Ovary (tissue), 9 donors: ENCODE results near the gene PSD4. TPM values are rescaled to one million over a fixed set of nuclear protein-coding genes. Genes with fewer than 3 reads are reported as not detected.

Experiments used
- DNase-seq, 5 donors: peaks; one replicate each; pipeline ENCODE4 v3.0.0-alpha.2; 2019 to 2020
- H3K27ac ChIP-seq, 2 donors: fragments of 200-600 bp; one replicate each; pipeline versions ENCODE4 v1.5.1 to v1.8.0; 2019 to 2022
- H3K27me3 ChIP-seq: fragments of 200-600 bp; one replicate; pipeline ENCODE4 v1.8.0; 2022
- H3K36me3 ChIP-seq: fragments of 200-600 bp; sonication (generic); one replicate; pipeline ENCODE4 v1.5.1; 2019
- H3K4me1 ChIP-seq: one replicate; pipeline ENCODE4 v1.8.1; 2013; ENCODE audit warnings: mild to moderate bottlenecking, moderate library complexity; ENCODE audit not compliant: insufficient read depth
- H3K4me3 ChIP-seq: fragments of 200-600 bp; sonication (generic); one replicate; pipeline ENCODE4 v1.5.1; 2017
- H3K9me3 ChIP-seq, 2 donors: fragments of 200-600 bp in 1 of 2; sonication (generic) in 1 of 2; one replicate each; pipeline versions ENCODE4 v1.5.1 to v1.8.1; 2013 to 2019; ENCODE audit warnings: mild to moderate bottlenecking in 1 of 2, moderate library complexity in 1 of 2
- EP300 ChIP-seq: sonication (generic); formaldehyde crosslinking; IDR thresholded peaks from one replicate; pipeline ENCODE4 v1.6.1; 2017; ENCODE audit warnings: antibody characterized with exemption
- POLR2A ChIP-seq: fragments of 450-650 bp; IDR thresholded peaks from one replicate; pipeline ENCODE4 v1.6.1; 2017; ENCODE audit warnings: antibody characterized with exemption, mild to moderate bottlenecking, moderate library complexity
- WGBS, 3 donors: extraction: QIAGEN DNeasy Blood & Tissue Kit in 1 of 3; methylation state at CpG; one replicate each; pipeline versions ENCODE4 v1.1.5 to v1.1.7; 2013 to 2017; 5-methylcytosine and 5-hydroxymethylcytosine counted together
- intact Hi-C, 4 donors: fragments of 100-400 bp; cut with DNase I; formaldehyde crosslinking; loops; one replicate each; pipeline versions ENCODE4 v1.11.0 to v1.15.1; 2022 to 2023
- polyA plus RNA-seq, 2 donors: library from polyadenylated mRNA; stranded (reverse); fragments of 200-250 nt in 1 of 2; fragments of 350-450 nt in 1 of 2; fragmentation: Illumina TruSeq in 1 of 2; extraction: RNeasy Lipid Tissue Mini Kit (QIAGEN cat#74804) in 1 of 2; gene quantifications; one replicate each; pipeline ENCODE4 v1.2.3, GENCODE V29; 2013 to 2014
- total RNA-seq, 7 donors: library from RNA; depleted of rRNA in 2 of 7; stranded (reverse); fragments of >200 nt in 2 of 7; fragmentation: NEBNext Ultra II Directional in 3 of 7; extraction: Animal tissue kit (Norgen Biotek cat#: 25700) in 3 of 7; gene quantifications; one replicate each; pipeline versions ENCODE4 v1.1.0 to v1.2.4, GENCODE V29; 2016 to 2023
- TF ChIP-seq, protein P1 (sequence below), 3 donors: fragments of 450-650 bp in 2 of 3; fragments of 200-600 bp in 1 of 3; IDR thresholded peaks; one replicate each; pipeline versions ENCODE4 v1.5.1 to v1.8.0; 2016 to 2022; ENCODE audit warnings: antibody characterized with exemption in 3 of 3, mild to moderate bottlenecking in 1 of 3
- donor health status: DM: no; HTN: no; CAD: no; lungs with moderate emphysema.
- donor health status: DM: no; HTN: no; CAD: no.
- donor health status: Bipolar disorder and iron deficiency.
- donor health status: DM: yes; HTN: yes; CAD: no.
- donor health status: DM: no; HTN: no; CAD: no.
- donor health status: DM: yes; HTN: yes; CAD: no.

PSD4 gene
- total and polyA plus RNA-seq, 9 donors: 1.2 to 14.1 (median 3.4) TPM

DNA sequence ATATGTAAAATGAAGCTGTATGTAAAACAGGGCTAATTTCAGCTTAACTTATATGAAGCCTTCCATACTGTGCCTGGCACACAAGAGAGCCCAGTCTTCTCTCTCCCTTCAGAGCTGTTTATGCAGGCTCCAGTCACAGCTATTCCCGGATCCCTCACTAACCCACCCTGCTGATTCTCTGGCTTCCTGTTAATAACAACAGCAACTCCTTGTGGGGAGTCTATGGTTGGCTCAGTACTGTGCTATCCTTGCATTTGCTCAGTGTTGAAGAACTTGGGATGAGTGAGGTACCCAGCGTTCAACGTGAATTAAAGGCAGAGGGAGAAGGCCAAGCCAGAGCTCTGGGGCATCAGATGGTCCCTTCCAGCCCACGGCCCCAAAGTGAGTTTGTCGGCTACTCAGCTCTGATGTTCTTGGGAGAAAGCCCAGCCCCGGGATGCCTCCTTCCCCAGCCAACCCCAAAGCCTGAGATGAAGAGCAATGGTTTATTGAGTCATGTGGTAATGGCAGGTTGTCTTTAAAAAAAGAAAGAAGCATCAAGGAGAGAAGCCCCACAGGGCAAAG is 43.2 kb downstream of the PSD4 start:
- Histone ChIP-seq H3K4me1 (peaks cover 5% of the 10 kb centered on the region), H3K9me3 (no peaks in the 10 kb centered on the region), H3K27me3 (no peaks in the 10 kb centered on the region), H3K27ac (no peak overlapping the region), H3K4me3 (no peak overlapping the region), H3K36me3 (no peaks in the 10 kb centered on the region)
- no peak for TF ChIP-seq POLR2A
- TF ChIP-seq, protein P1, sequence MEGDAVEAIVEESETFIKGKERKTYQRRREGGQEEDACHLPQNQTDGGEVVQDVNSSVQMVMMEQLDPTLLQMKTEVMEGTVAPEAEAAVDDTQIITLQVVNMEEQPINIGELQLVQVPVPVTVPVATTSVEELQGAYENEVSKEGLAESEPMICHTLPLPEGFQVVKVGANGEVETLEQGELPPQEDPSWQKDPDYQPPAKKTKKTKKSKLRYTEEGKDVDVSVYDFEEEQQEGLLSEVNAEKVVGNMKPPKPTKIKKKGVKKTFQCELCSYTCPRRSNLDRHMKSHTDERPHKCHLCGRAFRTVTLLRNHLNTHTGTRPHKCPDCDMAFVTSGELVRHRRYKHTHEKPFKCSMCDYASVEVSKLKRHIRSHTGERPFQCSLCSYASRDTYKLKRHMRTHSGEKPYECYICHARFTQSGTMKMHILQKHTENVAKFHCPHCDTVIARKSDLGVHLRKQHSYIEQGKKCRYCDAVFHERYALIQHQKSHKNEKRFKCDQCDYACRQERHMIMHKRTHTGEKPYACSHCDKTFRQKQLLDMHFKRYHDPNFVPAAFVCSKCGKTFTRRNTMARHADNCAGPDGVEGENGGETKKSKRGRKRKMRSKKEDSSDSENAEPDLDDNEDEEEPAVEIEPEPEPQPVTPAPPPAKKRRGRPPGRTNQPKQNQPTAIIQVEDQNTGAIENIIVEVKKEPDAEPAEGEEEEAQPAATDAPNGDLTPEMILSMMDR (IDR thresholded peaks at IDR 0.05): no peak
- TF ChIP-seq EP300: no peak
- WGBS, 3 donors: 78 to 84% (median 82%) methylated on average over 6 of the region's 6 CpGs
- intact Hi-C loops: loop anchor here in 1 of 4 donors (10.0 kb wide), 1 partner anchor 148 kb away; no protein-coding TSS in a partner anchor
- no peak for DNase-seq

DNA sequence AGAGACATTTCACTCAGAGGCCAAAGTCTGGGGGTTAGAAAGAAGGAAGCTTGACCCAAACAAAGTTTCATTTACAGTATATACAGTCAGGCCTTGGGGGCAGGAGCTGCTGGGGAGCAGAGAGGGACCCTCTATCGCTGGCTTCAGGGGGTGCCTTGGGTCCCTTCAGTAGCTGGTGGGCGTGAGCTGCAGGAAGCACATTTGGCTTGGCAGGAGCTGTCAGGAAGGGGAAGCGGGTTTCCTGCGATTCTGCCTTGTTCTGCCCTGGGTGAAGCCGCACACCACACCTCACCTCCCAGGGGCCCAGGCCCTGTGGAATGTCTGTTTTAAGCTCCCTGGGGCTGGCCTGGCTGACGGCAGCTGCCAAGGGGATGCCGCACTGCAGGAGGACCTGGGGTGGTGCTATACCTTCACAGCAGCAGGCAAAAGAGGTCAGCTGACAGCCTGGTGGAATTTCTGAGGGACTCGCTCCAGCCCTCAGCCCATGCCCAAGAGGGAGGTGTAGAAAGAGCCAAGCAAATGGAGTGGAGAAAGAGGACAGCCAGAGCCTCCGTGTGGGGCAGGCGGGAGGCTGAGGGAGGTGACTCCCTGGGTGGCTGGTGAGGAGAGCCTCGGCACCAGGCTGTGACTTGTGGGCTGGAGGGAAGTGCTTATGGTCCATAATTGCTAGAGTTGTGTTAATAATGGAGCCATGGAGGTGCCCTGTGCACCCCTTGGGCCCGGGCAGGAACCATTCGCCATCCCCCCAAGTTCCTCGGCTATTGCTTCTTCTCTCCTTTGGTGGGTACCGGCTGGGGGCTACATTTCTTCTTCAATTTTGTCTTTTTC is 43.9 kb downstream of the PSD4 start:
- TF ChIP-seq POLR2A (no peak), EP300 (no peak)
- TF ChIP-seq, protein P1 (IDR thresholded peaks at IDR 0.05): no peak
- DNase-seq: no peak
- H3K4me3 ChIP-seq: no peak overlapping the region
- H3K9me3 ChIP-seq: no peaks in the 10 kb centered on the region
- no peak overlapping the region for H3K27ac ChIP-seq
- intact Hi-C loops: loop anchor here in 1 of 4 donors (10.0 kb wide), 1 partner anchor 147 kb away; no protein-coding TSS in a partner anchor
- H3K4me1 ChIP-seq: peaks cover 5% of the 10 kb centered on the region
- no peaks in the 10 kb centered on the region for H3K36me3 ChIP-seq
- 83 to 90% (median 90%) methylated on average over 15 of the region's 15 CpGs for WGBS, 3 donors
- H3K27me3 ChIP-seq: no peaks in the 10 kb centered on the region

DNA sequence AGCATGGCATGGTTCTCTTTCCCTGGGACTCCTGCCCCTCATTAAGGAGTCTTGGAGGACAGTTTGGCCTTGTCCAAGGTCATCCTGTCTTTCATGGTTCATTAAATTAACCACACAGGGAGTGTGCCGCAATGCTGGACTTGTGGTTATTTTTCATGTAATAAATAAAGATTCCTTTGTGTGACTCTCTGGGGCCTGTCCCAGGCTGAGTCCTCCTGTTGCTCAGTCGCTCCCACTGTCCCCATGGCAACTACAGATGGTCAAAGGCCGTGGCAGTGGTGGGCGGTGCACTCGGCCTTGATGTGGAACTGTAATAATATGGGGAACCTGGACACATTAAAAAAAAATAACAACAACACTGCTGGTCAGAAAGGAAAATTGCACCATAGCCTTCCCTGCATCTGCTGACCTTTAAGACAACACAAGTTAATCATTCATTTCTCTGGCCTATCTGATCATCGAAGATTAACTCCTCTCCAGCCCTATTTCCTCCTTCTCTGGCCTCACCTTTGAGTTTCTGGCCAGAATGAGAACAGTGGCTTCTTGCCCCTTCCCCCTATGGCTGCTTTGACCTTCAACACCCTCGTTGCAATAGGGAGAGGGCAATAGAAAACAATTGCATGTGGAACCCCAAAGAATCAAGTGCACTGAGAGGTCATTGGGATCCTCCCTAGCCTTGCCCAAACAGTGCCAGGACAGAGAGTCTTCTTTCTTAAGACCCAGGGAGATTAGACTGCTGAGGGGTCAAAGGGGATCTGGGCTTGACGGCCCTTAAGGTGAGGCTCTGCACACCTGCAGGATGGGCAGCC is 44.7 kb downstream of the PSD4 start:
- Histone ChIP-seq H3K4me1 (peaks cover 3% of the 10 kb centered on the region), H3K27me3 (no peaks in the 10 kb centered on the region), H3K27ac (no peak overlapping the region), H3K4me3 (no peak overlapping the region), H3K36me3 (no peaks in the 10 kb centered on the region), H3K9me3 (no peaks in the 10 kb centered on the region)
- intact Hi-C loops: loop anchor here in 1 of 4 donors (10.0 kb wide), 1 partner anchor 146 kb away; no protein-coding TSS in a partner anchor
- TF ChIP-seq EP300 (no peak), POLR2A (no peak)
- TF ChIP-seq, protein P1 (IDR thresholded peaks at IDR 0.05): no peak
- WGBS, 3 donors: 60 to 74% (median 68%) methylated on average over 8 of the region's 8 CpGs
- no peak for DNase-seq

DNA sequence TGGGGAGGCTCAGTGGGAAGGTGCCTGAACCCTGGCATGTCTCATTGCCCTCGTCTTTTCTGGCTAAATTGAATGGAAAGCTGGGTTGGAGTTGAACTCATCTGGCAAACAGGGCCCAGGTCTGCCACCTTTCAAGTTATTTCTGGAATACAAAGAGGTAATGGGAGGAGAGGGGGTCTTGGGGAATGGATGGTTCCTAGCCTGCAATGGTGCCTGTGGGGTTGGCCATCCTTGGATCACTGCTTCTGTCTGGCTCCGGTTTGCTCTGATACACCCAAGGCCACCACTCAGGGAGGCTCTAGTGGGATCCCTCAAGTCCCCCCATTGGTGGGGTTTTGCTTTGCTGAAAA is 45.3 kb downstream of the PSD4 start:
- 93 to 94% (median 93%) methylated on average over 2 of the region's 2 CpGs for WGBS, 3 donors
- TF ChIP-seq, protein P1 (IDR thresholded peaks at IDR 0.05): no peak
- TF ChIP-seq POLR2A (no peak), EP300 (no peak)
- Histone ChIP-seq H3K9me3 (no peaks in the 10 kb centered on the region), H3K4me1 (peaks cover 3% of the 10 kb centered on the region), H3K36me3 (no peaks in the 10 kb centered on the region), H3K27ac (no peak overlapping the region), H3K27me3 (no peaks in the 10 kb centered on the region), H3K4me3 (no peak overlapping the region)
- intact Hi-C loops: loop anchor here in 1 of 4 donors (10.0 kb wide), 1 partner anchor 146 kb away; no protein-coding TSS in a partner anchor
- no peak for DNase-seq
